Stimulated activated CD4-positive, alpha-beta T cell treated with anti-CD3 and anti-CD28 coated beads, Interleukin-12 subunit alpha, Interleukin-12 subunit beta, amount 100 ng/mL, for 48 hours (primary cell): Measurements from ENCODE around the gene KCNQ5.

Experiments
- DNase-seq, 3 donors: peaks; one replicate each; pipeline ENCODE4 v3.0.0-alpha.2; 2020; ENCODE audit warnings: low read depth in 2 of 3, low spot score in 1 of 3

KCNQ5 gene

GRCh38 chr6:73104921-73105320 is 483.1 kb downstream of the KCNQ5 start:
- no peak for DNase-seq

DNA sequence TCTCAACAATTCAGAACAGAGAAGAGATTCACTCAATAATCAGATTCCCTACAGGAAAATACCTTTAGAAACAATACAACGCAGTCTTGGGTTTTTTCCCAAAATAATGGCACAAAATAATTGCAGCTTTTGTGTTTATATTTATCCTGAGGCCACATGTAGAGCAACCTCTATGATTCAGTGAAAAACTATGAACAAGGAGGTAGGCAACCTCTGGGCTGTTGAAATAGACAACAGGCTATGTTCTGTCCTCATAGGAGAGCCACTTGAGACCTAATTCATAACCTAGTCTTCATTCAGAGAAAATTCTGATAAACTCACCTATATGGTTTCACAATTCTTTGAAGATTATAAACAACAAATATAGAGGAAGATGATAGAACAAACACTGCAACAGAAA is 485.2 kb downstream of the KCNQ5 start:
- no peak for DNase-seq

DNA sequence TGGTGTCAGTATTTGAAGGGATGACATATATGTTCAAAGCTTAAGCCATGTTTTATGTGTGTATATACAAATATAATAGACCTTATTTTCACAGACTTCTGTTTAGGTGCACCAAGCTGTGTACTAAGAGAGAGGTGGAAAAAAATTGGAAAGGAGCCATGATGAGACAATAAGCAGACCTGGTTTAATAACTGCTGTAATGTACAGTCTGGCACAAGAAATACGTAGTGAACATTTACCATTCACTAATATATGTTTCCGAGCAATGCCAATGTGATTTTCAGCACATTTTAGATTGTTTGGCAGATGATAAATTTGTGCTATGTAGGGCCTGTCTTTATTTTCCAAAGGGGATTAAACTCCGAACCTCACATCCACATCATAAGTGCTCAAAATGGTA is 487.1 kb downstream of the KCNQ5 start:
- no peak for DNase-seq

DNA sequence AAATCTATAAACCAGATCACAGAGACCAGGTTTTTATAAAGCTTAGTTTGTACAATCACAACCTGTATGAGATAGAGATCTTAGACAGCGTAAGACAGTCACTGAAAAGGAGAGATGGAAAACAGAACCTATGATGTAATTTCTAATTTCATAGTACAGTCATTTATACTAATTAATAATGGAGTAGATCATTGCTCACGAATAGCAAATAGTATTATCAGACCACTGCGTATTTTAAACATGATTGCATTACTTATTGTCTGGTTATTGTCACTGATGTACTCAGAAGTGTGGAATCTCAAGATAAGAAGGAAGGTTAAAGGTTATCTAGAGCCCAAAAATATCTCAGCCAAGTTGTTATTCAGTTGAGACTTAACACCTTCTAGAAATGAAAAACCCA is 487.8 kb downstream of the KCNQ5 start:
- DNase-seq, result no peak

GRCh38 chr6:73116330-73116729 is 494.5 kb downstream of the KCNQ5 start:
- DNase-seq, result no peak

- DNase-seq, result no peak
Observed at GRCh38 chr6:73121421-73121993, 499.6 kb downstream of the KCNQ5 start.

- DNase-seq, result no peak
Observed at GRCh38 chr6:73123632-73124329, 501.9 kb downstream of the KCNQ5 start.

DNA sequence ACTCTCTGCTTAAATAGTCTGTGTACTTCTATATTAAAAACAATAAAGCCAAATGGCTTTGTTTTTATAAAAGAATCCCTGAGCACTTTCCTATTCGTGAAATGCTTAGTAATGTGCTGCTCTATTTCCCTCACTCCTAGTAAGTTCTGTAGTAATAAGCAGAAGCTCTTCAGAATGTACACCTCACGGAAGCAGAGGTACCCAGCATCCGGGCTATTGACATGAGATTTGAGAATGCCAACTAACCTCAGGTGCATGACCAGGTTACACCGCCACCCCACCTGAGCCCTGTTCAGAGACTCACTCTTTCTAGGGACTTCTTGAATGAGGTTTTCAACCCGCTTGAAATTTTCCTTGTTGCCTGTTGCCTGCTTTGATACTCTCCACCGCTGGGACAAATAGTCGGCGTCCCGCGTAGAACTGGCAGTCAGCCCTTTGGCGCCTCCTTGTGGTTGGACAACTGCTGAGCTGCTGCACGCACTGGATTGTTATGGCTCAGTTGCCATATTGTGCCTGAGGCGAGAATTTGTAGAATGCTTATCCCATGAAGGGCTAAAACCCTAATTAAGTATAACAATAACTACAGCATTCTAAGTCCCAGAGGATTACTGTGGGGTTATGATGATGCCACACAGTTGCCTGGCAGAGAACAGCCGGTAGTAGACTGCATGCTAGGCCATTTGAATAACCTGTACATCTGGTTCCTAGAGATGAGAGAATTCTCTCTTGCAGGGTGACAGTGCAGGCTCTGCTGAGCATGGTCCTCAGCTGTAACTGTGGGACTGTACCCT is 508.0 kb downstream of the KCNQ5 start:
- DNase-seq, result peak; percentile 62 to 89 (median 78)

DNA sequence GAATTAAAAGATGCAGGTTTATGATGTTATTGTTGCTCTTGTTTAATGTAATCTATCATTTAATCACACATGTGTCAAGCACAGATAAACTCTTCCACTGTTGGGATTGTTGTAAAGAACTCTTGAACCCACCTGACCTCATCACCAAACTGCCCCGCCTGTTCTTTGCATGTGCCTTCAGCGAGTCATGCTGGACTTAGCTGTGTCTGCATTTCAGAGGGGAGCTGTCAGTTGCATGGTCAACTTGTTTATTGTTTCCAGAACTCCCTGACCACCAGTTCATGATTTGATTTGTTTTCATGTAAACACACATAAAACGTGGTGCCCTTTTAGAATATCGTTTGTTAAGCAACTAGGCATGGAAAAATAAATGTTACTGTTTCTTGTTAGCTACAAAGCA is 509.8 kb downstream of the KCNQ5 start:
- no peak for DNase-seq

DNA sequence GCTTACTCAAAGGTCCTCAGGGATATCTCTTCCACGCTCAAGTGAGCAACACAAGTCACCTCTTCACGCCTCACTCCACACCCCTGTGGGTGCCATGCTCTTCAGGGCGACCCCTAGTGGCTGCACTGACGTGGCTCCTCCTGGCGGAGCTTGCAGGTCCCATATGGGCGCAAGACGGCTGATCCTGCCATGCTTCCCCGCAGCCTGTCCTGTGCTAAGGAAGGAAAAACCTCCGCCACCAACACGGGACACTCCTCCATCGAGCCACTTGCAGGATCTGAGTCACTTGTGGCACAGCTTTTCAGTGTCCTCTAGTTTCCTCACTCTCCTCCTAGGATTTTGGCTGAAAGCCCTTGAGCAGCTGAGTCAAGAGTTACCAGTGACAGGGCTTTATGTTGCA is 512.7 kb downstream of the KCNQ5 start:
- peak in 2 of 3 donors; percentile 19 to 23 for DNase-seq

- DNase-seq, result no peak
Observed at GRCh38 chr6:73139681-73140383, 518.0 kb downstream of the KCNQ5 start.

DNA sequence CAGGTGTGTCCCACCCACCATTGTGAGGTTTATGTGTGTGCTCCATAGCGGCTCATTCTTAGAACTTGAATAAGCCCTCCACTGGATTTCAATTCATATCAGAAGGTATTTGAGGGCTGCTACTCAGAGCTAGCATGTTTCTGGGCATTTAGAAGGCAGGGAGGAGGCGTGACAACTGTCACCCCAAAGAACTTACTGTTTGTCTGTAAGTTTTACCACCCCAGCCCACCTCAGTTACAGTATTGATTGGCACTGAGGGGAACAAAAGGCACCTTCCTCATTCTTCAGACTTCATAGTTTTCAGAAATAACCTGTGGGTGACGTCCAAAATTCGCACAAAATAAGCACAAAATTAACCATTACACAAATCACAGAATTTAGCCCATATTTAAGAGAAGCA is 521.7 kb downstream of the KCNQ5 start:
- DNase-seq, result no peak

DNA sequence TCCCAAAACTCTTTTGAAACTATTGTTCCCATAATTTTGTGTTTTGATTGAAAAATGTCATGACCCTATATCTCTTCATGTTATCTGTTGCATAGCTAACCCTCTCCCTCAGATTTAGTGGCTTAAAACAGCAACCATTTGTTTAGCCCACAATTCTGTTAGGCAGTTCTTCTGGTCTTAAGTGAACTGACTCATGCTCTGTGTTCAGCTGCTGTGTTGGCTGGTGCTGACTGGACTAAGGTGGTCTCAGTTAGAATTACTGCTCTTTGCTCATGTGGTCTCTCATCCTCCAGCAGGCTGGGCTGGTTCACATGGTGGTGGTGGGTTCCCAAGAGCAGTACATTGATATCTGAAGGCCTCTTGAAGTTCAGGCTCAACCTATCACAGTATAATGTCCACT is 522.7 kb downstream of the KCNQ5 start:
- no peak for DNase-seq

GRCh38 chr6:73145690-73146089 is 523.8 kb downstream of the KCNQ5 start:
- no peak for DNase-seq

- DNase-seq, result no peak
Observed at GRCh38 chr6:73151732-73152131, 529.9 kb downstream of the KCNQ5 start.

DNA sequence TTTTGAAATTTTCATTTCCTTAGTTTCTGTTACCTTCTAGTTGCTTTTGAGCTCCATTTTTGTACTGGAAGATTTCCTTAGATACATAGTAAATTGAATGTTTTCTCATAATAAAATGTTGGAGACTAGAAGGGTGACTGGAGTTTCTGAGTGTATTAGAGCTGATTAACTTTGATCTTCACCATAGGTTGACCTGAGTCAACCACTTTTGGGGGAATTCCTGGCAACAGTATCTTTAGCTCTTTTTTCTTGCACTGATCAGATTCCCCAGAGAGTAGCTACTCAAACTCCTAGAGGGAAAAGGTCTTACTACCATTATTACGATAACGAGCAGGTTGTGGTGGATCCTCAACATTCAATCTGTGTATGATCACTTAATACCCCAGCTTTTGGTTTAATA is 530.7 kb downstream of the KCNQ5 start:
- DNase-seq, result no peak

DNA sequence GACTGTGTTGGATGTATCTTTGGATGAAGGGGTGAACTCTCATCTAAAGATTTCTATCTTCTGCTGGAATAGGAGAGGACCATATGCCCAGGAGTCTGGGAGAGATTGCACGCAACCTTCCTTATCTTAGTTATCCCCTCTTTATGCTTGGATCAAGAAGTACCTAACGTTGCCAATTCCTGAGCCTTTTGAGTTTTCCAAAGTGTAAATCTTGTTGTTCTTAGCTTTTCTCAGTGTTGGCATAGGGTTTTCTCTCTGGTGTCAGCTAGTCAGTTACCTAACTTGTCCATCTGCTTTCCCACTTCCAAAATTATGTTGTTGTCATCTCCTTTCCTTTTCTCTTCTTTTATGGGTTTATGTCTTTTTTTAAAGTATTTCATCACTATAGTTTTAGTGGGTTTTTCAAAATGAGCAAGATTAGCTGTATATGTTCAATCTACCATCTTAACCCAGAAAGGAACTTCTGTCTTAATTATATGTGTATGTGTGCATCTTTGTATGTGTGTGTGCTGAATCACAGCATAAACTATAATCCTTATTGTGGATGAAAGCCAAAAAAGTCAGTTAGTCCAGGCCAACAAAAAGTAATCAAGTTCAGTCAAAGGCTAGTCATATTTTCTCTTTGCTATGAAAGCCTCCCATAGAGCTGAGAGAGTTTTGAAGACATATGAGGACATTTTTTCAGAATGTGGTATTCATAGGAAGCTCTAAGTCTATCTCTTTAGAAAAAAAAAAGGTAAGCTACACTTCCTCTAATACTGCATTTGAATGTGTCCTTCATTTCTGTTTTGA is 531.3 kb downstream of the KCNQ5 start:
- no peak for DNase-seq

- DNase-seq, result no peak
Observed at GRCh38 chr6:73156793-73157767, 535.2 kb downstream of the KCNQ5 start.

- DNase-seq, result no peak
Observed at GRCh38 chr6:73157870-73158269, 536.0 kb downstream of the KCNQ5 start.

GRCh38 chr6:73169111-73169510 is 547.2 kb downstream of the KCNQ5 start:
- DNase-seq, result no peak
